NCI-H526 (cell line): ENCODE data around the gene OR9K2.
"Not testable (repeated sequence)": the region's sequence is repeated elsewhere in the genome, so short reads cannot be mapped to it uniquely, and the experiment has no call there.

Source experiments
- DNase-seq, 2 experiments: peaks; one replicate each; lab custom pipeline; 2025; lab: John Stamatoyannopoulos, UW

OR9K2 gene, protein sequence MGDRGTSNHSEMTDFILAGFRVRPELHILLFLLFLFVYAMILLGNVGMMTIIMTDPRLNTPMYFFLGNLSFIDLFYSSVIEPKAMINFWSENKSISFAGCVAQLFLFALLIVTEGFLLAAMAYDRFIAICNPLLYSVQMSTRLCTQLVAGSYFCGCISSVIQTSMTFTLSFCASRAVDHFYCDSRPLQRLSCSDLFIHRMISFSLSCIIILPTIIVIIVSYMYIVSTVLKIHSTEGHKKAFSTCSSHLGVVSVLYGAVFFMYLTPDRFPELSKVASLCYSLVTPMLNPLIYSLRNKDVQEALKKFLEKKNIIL

DNA sequence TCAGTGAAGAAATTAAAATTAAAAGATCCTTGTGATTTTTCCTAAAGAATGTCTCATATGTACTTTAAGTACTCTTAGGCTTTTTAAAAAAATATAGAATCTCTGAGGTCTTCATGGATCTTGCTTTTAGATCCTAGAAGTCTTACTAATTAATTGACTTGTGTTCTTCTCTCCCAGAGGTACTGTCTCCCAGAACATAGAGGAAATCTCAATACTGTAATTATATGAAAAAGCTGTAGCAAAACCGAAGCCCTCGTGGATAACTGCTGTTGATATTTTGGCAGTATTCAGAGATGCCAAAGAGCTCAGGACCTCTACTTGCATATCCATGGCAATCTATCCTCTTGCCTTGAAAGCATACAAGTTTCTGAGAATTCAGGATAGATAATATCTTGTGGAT lies at the start of gene OR9K2:
OR9K2 (plus strand) TSS at position 301 of the 400 bp plus-strand sequence. CDS start 3,429 bp downstream, outside the sequence.
- DNase-seq = no peak

DNA sequence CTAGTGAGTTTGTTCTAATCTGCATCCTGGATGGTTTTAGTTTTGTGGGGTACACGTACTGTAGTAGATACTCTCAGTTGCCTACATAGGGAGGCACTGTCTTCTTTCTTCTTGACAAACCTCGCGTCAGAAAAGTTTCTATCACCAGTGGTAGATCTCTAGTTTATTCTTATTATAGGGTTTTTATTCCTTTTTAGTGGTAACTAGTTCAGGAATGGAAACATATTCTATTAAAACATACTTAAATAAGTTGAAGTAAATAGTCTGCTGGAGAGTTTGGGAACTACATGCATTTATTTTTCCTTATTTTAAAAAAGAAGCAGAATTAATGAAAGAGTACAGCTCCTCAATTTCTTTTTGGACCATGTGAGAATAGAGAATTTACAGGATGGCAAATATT lies 33.6 kb upstream of the OR9K2 start:
- no peak for DNase-seq

DNA sequence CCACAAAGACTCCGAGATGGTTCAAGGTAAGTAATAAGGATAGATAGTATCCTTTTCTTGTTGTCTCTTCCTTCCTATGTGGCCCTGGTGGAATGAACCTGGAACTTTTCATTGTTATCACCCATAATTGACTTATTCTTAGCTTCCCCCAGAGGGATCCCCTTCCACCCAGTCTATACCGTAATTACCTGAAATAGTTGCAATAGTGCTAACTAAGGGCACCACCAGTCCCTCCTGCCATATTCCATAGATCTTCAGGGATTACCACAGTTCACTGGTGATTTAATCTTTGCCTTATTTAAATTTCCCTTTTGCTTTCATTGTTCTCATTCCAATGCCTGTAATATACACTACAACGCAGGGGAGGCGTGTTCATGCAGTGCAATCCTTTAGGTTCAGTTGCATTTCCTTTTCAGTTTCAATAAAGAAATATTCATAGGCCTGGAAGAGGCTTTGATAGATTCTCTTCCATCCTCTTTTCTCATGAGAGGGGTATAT lies 13.8 kb upstream of the OR9K2 start:
- no peak for DNase-seq

DNA sequence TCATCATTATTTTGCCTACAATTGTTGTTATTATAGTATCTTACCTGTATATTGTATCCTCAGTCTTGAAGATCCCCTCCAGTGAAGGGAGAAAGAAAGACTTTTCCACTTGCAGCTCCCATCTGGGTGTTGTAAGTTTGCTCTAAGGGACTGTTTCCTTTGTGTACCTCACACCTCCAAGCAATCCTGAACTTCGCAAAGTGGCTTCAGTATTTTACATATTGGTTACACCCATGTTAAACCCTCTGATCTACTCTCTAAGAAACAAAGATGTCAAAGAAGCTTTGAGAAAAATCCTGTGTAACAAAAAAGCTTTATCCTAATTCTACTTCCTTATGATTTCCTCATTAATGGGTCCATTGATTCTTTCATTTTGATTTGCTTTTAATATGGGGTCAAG lies 10.1 kb upstream of the OR9K2 start:
- no peak for DNase-seq

DNA sequence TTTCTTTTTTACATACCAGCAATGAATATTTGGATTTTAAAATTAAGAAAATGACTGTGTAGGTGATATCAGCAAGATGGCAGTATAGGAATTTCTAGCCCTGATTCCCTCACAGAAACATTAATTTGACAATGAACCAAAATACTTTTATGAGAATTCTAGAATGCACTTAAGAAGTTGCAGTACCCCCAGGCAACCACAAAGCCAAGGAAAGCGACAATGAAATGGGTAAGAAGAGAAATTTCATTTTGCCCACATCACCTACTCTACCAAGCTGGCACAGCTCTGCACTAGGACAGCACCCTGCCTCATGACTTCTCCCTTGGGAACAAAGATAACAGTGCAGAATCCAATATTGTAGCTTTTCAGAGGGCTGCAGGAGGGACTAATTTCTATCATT lies 6.6 kb downstream of the OR9K2 start:
- DNase-seq = no peak

DNA sequence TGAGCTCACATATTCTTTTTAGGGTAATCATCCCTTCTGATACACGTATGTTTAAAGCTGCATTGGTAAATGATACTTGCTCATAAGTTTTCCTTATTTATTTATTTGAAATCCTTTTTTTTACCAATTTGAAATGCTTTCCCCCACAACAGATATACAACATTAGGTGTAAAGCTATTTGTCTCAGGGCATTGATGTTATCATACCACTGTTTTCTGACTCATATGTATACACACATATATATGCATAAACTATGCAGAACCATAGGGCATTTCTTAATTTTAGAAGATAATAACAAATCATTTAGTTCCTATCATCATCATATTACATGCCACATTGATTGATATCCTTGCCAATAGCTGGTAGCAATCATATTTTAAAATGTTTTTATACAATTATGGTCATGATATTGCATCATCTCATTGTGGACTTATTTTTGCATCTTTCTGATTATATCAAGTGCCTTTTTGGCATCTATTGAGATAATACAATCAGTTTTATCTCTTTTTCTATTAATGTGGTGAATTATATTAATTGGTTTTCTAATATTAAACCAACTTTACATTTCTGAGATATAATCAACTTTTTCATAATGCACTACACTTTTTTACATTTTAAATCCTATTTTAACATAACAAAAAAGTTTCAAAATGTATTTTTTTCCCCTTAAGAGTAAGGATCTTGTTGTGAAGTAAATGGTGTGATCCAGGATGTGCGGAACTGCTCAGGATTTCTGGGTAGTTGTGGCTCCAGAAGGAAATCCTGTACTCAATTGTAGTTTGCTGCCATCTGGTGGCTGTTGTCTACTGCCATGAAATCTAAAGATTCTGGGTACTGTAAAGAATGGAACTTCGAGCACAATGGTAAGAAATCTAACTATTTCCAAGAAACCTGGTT lies 16.7 kb downstream of the OR9K2 start:
- peak; percentile 7 to 77 for DNase-seq

DNA sequence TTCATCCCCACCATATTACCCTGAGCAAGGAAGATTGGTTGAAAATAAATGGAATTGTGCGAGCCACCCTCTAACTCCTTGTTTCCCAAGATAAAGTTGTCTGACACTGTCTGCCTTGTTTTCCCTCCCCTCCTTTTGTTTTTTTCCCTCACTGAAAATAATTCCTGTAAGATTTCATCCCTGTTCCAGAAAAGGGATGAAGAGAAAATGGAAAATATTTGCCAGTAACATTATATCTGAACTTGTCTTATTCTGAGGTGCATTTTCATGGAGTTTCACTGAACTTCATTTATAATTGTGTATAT lies 17.3 kb downstream of the OR9K2 start:
- no peak for DNase-seq

DNA sequence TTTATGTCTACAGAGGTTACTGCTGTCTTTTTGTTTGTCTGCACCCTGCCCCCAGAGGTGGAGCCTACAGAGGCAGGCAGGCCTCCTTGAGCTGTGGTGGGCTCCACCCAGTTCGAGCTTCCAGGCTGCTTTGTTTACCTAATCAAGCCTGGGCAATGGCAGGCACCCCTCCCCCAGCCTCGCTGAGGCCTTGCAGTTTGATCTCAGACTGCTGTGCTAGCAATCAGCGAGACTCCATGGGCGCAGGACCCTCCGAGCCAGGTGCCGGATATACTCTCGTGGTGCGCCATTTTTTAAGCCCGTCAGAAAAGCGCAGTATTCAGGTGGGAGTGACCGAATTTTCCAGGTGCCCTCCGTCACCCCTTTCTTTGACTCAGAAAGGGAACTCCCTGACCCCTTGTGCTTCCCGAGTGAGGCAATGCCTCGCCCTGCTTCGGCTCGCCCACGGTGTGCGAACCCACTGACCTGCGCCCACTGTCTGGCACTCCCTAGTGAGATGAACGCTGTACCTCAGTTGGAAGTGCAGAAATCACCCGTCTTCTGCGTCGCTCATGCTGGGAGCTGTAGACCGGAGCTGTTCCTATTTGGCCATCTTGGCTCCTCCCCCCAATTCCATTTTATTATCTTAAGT lies 40.9 kb downstream of the OR9K2 start:
- DNase-seq = not testable (repeated sequence)

DNA sequence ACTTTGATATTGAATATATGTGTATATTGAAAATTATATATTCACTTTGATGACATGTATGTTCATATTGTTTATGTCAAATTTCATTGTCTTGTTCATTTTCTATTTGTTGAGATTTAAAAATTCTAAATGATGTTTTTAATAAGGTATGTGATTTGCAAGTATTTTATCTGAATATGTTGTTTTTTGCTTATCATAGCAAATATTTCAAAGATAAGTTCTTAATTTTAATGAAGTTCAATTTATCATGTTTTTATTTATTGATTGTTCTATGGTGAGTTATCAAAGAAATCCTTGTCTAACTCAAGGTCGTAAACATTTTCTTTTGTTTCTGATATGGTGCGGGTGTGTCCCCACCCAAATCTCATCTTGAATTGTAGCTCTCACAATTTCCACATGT lies 45.2 kb downstream of the OR9K2 start:
- no peak for DNase-seq

DNA sequence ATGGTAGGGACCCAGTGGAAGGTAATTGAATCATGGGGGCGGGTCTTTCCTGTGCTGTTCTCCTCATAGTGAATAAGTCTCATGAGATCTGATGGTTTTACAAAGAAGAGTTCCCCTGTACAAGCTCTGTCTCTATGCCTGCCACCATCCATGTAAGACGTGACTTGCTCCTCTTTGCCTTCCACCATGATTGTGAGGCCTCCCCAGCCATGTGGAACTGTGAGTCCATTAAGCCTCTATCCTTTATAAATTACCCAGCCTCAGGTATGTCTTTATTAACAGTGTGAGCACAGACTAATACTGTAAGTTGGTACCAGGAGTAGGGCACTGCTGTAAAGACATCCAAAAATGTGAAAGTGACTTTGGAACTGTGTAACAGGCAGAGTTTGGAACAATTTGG lies 45.6 kb downstream of the OR9K2 start:
- not testable (repeated sequence) for DNase-seq

DNA sequence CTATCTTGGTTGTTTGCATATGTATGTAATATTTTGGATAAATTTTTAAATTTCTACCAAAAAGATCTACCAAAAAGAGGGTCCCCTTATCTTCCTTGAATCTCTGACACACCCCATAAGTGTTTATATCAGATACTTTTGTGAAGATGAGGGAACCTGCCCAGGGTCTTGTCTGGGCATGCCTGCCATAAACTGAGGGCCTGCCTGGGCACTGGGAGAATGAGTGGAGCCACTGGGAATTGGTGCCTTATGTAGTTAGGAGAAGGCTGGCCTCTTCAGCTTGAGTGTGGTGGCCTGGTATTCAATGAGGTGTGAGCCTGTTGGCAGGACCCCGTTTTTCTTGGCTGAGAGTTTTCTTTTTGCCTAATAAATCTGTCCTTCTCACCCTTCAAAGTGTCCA lies 46.5 kb downstream of the OR9K2 start:
- no peak for DNase-seq

DNA sequence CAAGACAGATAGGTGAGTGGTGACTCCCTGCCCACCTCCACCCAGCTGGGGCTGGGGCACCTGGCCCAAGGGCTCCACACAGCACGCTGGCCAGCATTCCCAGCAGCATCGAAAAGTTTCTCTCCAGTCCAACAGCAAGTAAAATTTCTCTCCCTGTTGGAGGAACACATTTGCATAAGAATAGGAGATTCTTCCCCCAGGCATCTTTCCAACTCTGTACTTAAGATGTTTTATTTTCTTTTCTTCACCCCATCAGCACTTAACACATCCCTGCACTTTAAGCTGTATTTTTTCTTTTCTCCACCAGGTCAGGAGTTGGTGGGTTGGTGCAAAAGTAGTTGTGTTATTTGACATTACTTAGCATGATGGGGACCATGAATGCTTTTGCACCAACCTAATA lies 47.2 kb downstream of the OR9K2 start:
- no peak for DNase-seq
